Pancreas (tissue), 10 donors: Measurements from ENCODE around the gene RND2. TPM values are rescaled to one million over a fixed set of nuclear protein-coding genes. Genes with fewer than 3 reads are reported as not detected.

Experiments
- ATAC-seq, 4 donors: fragments of 200-7000 bp; cut with Tn5 transposase; one replicate each; pipeline versions ENCODE4 v1.8.0 to v1.9.1; 2020; ENCODE audit warnings: mild to moderate bottlenecking in 4 of 4, moderate library complexity in 4 of 4
- DNase-seq, 6 donors: peaks; one replicate each; pipeline ENCODE4 v3.0.0-alpha.2; 2020
- FAIRE-seq: peaks from 2 replicates; lab custom pipeline; 2012; peaks lifted over from hg19 to GRCh38; lab: Jason Lieb, UNC
- H3K27ac ChIP-seq, 4 donors: fragments of 200-600 bp; sonication (generic); 1 replicate in 3 of 4; 2 replicates in 1 of 4; pipeline versions ENCODE4 v1.5.0 to v1.8.0; 2020
- H3K27me3 ChIP-seq, 4 donors: fragments of 200-600 bp; one replicate each; pipeline ENCODE4 v1.8.0; 2021
- H3K36me3 ChIP-seq, 3 donors: fragments of 200-600 bp; sonication (generic) in 1 of 3; one replicate each; pipeline versions ENCODE4 v1.5.0 to v1.8.0; 2020 to 2021
- H3K4me1 ChIP-seq, 3 donors: fragments of 200-600 bp; one replicate each; pipeline ENCODE4 v1.8.0; 2021
- H3K4me3 ChIP-seq, 4 donors: fragments of 200-600 bp; sonication (generic) in 2 of 4; one replicate each; pipeline versions ENCODE4 v1.5.0 to v1.8.0; 2020 to 2021
- H3K9me3 ChIP-seq, 4 donors: fragments of 200-600 bp; one replicate each; pipeline ENCODE4 v1.8.0; 2021
- CTCF ChIP-seq, 4 donors: fragments of 200-600 bp; sonication (generic) in 3 of 4; IDR thresholded peaks; one replicate each; pipeline versions ENCODE4 v1.5.0 to v1.8.0; 2021; ENCODE audit warnings: antibody characterized with exemption in 4 of 4
- WGBS, 2 donors: extraction: QIAGEN DNeasy Blood & Tissue Kit; methylation state at CpG; one replicate each; pipeline ENCODE4 v1.1.7; 2013; 5-methylcytosine and 5-hydroxymethylcytosine counted together
- intact Hi-C, 3 donors: fragments of 100-400 bp; cut with DNase I; formaldehyde crosslinking; loops; one replicate each; pipeline versions ENCODE4 v1.11.1 to v1.14.2; 2022
- polyA plus RNA-seq, 2 donors: library from polyadenylated mRNA; stranded (reverse); fragments of 200-250 nt; gene quantifications; one replicate each; pipeline ENCODE4 v1.2.3, GENCODE V29; 2013
- total RNA-seq, 6 donors: library from RNA; stranded (reverse); fragmentation: NEBNext Ultra II Directional in 4 of 6; extraction: Animal tissue kit (Norgen Biotek cat#: 25700) in 4 of 6; gene quantifications; one replicate each; pipeline versions ENCODE4 v1.2.1 to v1.2.4, GENCODE V29; 2021 to 2023
- donor health status: healthy with polysubstance abuse.
- donor health status: DM: no; HTN: no; CAD: no; lungs with moderate emphysema.
- donor health status: DM: no; HTN: no; CAD: no.
- donor health status: control.
- donor health status: control.
- donor health status: Bipolar disorder and iron deficiency.
- donor health status: DM: yes; HTN: yes; CAD: no.
- donor health status: DM: no; HTN: no; CAD: no.
- donor health status: DM: no; HTN: no; CAD: no.
- donor health status: DM: yes; HTN: yes; CAD: no.

Gene RND2
- total and polyA plus RNA-seq, 8 donors = 0.22 to 1.1 (median 0.57) TPM

GRCh38 chr17:43070257-43070656, 45.2 kb downstream of the RND2 start:
- Histone ChIP-seq H3K4me3 (no peak overlapping the region), H3K4me1 (no peaks in the 10 kb centered on the region), H3K9me3 (no peaks in the 10 kb centered on the region), H3K27ac (no peak overlapping the region), H3K27me3 (no peaks in the 10 kb centered on the region), H3K36me3 (no peaks in the 10 kb centered on the region)
- FAIRE-seq (no peak), ATAC-seq (no peak), DNase-seq (no peak)
- 77 to 92% methylated on average over 1 of the region's 1 CpG for WGBS, 2 donors
- intact Hi-C loops = no loop called here
- TF ChIP-seq CTCF (IDR thresholded peaks at IDR 0.05) = no peak

GRCh38 chr17:43070872-43071271, 45.8 kb downstream of the RND2 start:
- TF ChIP-seq CTCF (IDR thresholded peaks at IDR 0.05) = no peak
- H3K27ac ChIP-seq = no peak overlapping the region
- intact Hi-C loops = no loop called here
- no peaks in the 10 kb centered on the region for H3K9me3 ChIP-seq
- H3K27me3 ChIP-seq = no peaks in the 10 kb centered on the region
- DNase-seq (no peak), ATAC-seq (no peak), FAIRE-seq (no peak)
- 74 to 83% methylated on average over 1 of the region's 1 CpG for WGBS, 2 donors
- no peak overlapping the region for H3K4me3 ChIP-seq
- no peaks in the 10 kb centered on the region for H3K36me3 ChIP-seq
- no peaks in the 10 kb centered on the region for H3K4me1 ChIP-seq

- DNase-seq (no peak), FAIRE-seq (no peak), ATAC-seq (no peak)
- Histone ChIP-seq H3K27ac (no peak overlapping the region), H3K27me3 (no peaks in the 10 kb centered on the region), H3K9me3 (no peaks in the 10 kb centered on the region), H3K4me3 (no peak overlapping the region), H3K4me1 (no peaks in the 10 kb centered on the region), H3K36me3 (no peaks in the 10 kb centered on the region)
- intact Hi-C loops = no loop called here
- 93 to 95% methylated on average over 4 of the region's 4 CpGs for WGBS, 2 donors
- TF ChIP-seq CTCF (IDR thresholded peaks at IDR 0.05) = no peak
Observed at GRCh38 chr17:43074869-43075268, 49.8 kb downstream of the RND2 start.

GRCh38 chr17:43079641-43080302, 54.7 kb downstream of the RND2 start:
- ATAC-seq (no peak), FAIRE-seq (no peak), DNase-seq (no peak)
- no peak for TF ChIP-seq CTCF (IDR thresholded peaks at IDR 0.05)
- Histone ChIP-seq H3K36me3 (no peaks in the 10 kb centered on the region), H3K4me3 (no peak overlapping the region), H3K27me3 (no peaks in the 10 kb centered on the region), H3K27ac (no peak overlapping the region), H3K9me3 (no peaks in the 10 kb centered on the region), H3K4me1 (peaks cover 0 to 9% (median 5%) of the 10 kb centered on the region in 3 donors)
- intact Hi-C loops = no loop called here
- 47 to 63% methylated on average over 1 of the region's 1 CpG for WGBS, 2 donors

Other genes with a start within 250 kb of the RND2 start
- under 1 TPM; 0.19 to 0.87 (median 0.51) TPM for gene WNK4, start 244.6 kb upstream of the RND2 start, total RNA-seq
- gene WNK4, start 244.6 kb upstream of the RND2 start, polyA plus RNA-seq = 1 to 10 TPM; 1.1 to 4.7 TPM
- 10 to 100 TPM; 48.1 to 73.6 (median 64.7) TPM for gene COA3, start 226.5 kb upstream of the RND2 start, total RNA-seq
- gene COA3, start 226.5 kb upstream of the RND2 start, polyA plus RNA-seq = 100 to 1,000 TPM; 107 to 130 TPM
- under 1 TPM; 0.13 to 0.78 (median 0.55) TPM for gene CNTD1, start 226.4 kb upstream of the RND2 start, total RNA-seq
- gene CNTD1, start 226.4 kb upstream of the RND2 start, polyA plus RNA-seq = under 1 TPM; 0.19 to 0.47 TPM
- gene BECN1, start 200.9 kb upstream of the RND2 start, total RNA-seq = 10 to 100 TPM; 35.2 to 49.7 (median 44.6) TPM
- 10 to 100 TPM; 20.1 to 38.9 TPM for gene BECN1, start 200.9 kb upstream of the RND2 start, polyA plus RNA-seq
- gene PSME3, start 191.8 kb upstream of the RND2 start, total RNA-seq = 10 to 100 TPM; 25.8 to 51.6 (median 45.0) TPM
- 10 to 100 TPM; 17.8 to 27.7 TPM for gene PSME3, start 191.8 kb upstream of the RND2 start, polyA plus RNA-seq
- 1 to 10 TPM in 1 of 6 donors, under 1 TPM in 5; 0.37 to 1.7 (median 0.56) TPM for gene AOC2, start 180.7 kb upstream of the RND2 start, total RNA-seq
- under 1 TPM; 0.77 to 0.87 TPM for gene AOC2, start 180.7 kb upstream of the RND2 start, polyA plus RNA-seq
- 1 to 10 TPM; 1.9 to 9.5 (median 5.8) TPM for gene AOC3, start 174.0 kb upstream of the RND2 start, total RNA-seq
- 10 to 100 TPM in 1 of 2 donors, 1 to 10 TPM in 1; 6.2 to 11.3 TPM for gene AOC3, start 174.0 kb upstream of the RND2 start, polyA plus RNA-seq
- under 1 TPM in 4 of 6 donors, not detected in 2; 0.17 to 0.72 (median 0.23) TPM for gene G6PC1, start 124.4 kb upstream of the RND2 start, total RNA-seq
- under 1 TPM; 0.08 to 0.42 TPM for gene G6PC1, start 124.4 kb upstream of the RND2 start, polyA plus RNA-seq
- gene AARSD1, start 60.8 kb upstream of the RND2 start, total RNA-seq = 10 to 100 TPM; 20.4 to 31.5 (median 25.1) TPM
- gene AARSD1, start 60.8 kb upstream of the RND2 start, polyA plus RNA-seq = 10 to 100 TPM; 75.3 to 89.1 TPM
- gene PTGES3L, start 45.2 kb upstream of the RND2 start, total RNA-seq = under 1 TPM; 0.12 to 0.41 (median 0.23) TPM
- gene PTGES3L, start 45.2 kb upstream of the RND2 start, polyA plus RNA-seq = 1 to 10 TPM in 1 of 2 donors, under 1 TPM in 1; 0.53 to 1.0 TPM
- gene RUNDC1, start 44.7 kb upstream of the RND2 start, total RNA-seq = 10 to 100 TPM in 1 of 6 donors, 1 to 10 TPM in 5; 6.3 to 12.1 (median 7.9) TPM
- 1 to 10 TPM; 9.1 to 9.6 TPM for gene RUNDC1, start 44.7 kb upstream of the RND2 start, polyA plus RNA-seq
- 100 to 1,000 TPM; 284 to 613 (median 489) TPM for gene RPL27, start 26.8 kb upstream of the RND2 start, total RNA-seq
- 1,000 to 10,000 TPM; 1,179 to 1,185 TPM for gene RPL27, start 26.8 kb upstream of the RND2 start, polyA plus RNA-seq
- gene IFI35, start 18.4 kb upstream of the RND2 start, total RNA-seq = 10 to 100 TPM in 2 of 6 donors, 1 to 10 TPM in 4; 6.0 to 19.9 (median 7.7) TPM
- 10 to 100 TPM; 20.2 to 23.9 TPM for gene IFI35, start 18.4 kb upstream of the RND2 start, polyA plus RNA-seq
- gene VAT1, start 2.8 kb upstream of the RND2 start, total RNA-seq = 100 to 1,000 TPM in 1 of 6 donors, 10 to 100 TPM in 5; 65.8 to 132 (median 80.5) TPM
- 10 to 100 TPM; 47.9 to 51.8 TPM for gene VAT1, start 2.8 kb upstream of the RND2 start, polyA plus RNA-seq
- 1 to 10 TPM; 1.1 to 4.6 (median 2.5) TPM for gene BRCA1, start 100.1 kb downstream of the RND2 start, total RNA-seq
- gene BRCA1, start 100.1 kb downstream of the RND2 start, polyA plus RNA-seq = 1 to 10 TPM; 1.4 to 2.6 TPM
- gene NBR1, start 146.0 kb downstream of the RND2 start, total RNA-seq = 10 to 100 TPM; 26.0 to 54.0 (median 33.7) TPM
- gene NBR1, start 146.0 kb downstream of the RND2 start, polyA plus RNA-seq = 10 to 100 TPM; 15.5 to 27.4 TPM
- gene TMEM106A, start 186.6 kb downstream of the RND2 start, total RNA-seq = 1 to 10 TPM; 2.6 to 7.9 (median 4.4) TPM
- 1 to 10 TPM; 1.4 to 6.8 TPM for gene TMEM106A, start 186.6 kb downstream of the RND2 start, polyA plus RNA-seq
- gene CCDC200, start 203.4 kb downstream of the RND2 start, total RNA-seq = under 1 TPM in 1 of 6 donors, not detected in 5; 0.51 TPM
- under 1 TPM; 0.26 to 0.80 TPM for gene CCDC200, start 203.4 kb downstream of the RND2 start, polyA plus RNA-seq
- gene RNU2-1, start 208.7 kb downstream of the RND2 start, total RNA-seq = 1,000 to 10,000 TPM in 5 of 6 donors, 100 to 1,000 TPM in 1; 653 to 5,015 (median 2,487) TPM
- gene RNU2-1, start 208.7 kb downstream of the RND2 start, polyA plus RNA-seq = not detected